HG03025 (cell line): Measurements from ENCODE around the gene ACTR5.
A peak's percentile ranks its signal among the peaks of the same experiment; 100 is the strongest.

Source experiments
- ATAC-seq: cut with Tn5 transposase; IDR thresholded peaks from one replicate; pipeline ENCODE4 v1.9.1; 2021; ENCODE audit warnings: mild to moderate bottlenecking, moderate library complexity; ENCODE audit not compliant: unreplicated experiment, low FRiP score

The ACTR5 gene

DNA sequence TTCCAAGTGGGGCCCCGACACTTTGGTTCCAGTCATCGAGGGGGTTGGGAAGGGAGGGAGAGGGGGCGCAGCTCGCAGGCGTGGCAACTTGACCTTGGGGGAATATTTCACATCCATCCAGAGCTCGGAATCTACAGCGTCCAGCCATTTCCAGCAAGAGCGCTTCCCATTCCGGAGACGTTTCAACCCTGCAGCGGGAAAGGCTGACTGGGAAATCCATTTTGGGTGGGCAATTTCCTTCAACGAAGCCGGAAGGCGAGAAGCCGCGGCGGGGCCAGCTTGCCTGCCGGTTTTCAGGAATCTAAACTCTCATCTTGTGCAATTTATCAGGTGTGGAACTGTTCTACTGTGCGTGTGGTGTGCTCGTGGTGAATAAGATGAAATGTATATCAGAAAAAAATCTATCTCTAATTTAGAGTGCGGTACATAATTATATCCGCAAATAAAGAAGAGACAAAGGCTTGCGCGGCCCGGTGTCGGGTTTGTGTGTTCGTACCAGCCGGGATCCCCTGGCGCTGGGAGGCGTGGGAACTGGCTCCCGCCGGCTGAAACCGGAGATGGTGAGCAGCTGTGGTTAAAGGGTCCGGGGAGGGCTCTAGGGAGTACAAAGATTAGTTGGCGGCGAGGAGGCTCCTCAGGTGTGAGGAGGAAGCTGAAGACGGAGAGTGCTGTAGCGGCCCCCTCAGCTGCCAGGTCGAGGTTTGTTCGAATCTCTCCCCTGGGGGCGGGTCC lies 19.2 kb upstream of the ACTR5 start:
- no peak for ATAC-seq

DNA sequence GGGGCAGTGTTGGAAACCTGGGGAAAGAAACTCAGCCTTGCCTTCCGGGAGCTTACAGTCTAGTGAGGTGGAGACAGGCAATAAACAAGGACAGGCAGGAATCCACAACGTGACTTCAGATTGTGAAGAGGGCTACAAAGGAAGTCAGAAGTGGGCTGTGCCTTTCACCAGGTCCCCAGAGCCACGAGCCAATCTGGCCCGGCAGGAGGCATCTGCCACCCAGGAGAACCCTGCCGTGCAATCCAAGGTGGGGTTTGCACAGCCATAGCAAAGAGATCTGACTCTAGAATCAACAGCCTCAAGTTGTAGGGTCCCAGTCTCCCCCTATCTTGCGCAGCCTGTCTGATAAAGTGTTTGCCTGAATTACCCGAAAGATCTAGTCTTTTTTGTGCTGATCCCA lies 18.5 kb upstream of the ACTR5 start:
- no peak for ATAC-seq

DNA sequence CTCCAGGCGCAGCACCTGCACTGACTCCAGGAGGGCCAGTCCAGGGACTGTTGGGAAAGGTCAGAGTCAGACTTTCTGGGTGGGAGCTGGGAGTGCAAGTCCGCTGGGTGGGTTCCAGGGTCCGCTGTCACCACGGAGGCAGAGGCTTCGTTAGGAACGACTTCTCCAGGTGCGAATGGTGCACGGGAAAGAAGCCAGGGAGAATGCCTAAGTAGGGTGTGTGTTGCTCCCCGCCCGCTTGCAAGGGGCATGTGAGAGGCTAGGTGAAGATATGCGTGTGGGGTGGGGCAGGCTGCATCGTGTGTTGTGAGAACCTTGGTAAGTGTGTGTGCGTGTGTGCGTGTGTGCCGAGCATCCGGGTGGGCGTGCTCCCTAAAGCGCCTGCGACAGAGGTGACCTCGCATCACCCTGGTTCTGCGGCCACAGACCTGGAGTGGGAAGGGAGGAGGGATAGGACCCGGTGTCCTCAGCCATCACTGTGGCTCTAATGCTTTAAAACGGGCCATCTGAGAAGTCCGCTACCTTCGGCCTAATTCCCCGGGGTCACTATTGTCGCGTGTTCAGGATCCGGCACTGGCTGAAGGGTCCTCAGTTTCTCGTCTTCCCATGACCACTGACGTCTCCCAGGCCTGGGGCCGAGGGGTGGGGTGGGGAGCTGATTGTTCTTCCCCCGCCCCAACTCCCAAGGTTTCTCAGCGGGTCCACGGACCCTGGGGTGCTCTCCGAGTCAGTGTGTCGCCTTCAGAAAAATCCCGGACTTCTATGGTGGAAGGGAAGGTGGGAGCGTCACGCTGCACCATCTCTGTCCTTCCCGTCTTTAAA lies 17.9 kb upstream of the ACTR5 start:
- ATAC-seq: no peak

DNA sequence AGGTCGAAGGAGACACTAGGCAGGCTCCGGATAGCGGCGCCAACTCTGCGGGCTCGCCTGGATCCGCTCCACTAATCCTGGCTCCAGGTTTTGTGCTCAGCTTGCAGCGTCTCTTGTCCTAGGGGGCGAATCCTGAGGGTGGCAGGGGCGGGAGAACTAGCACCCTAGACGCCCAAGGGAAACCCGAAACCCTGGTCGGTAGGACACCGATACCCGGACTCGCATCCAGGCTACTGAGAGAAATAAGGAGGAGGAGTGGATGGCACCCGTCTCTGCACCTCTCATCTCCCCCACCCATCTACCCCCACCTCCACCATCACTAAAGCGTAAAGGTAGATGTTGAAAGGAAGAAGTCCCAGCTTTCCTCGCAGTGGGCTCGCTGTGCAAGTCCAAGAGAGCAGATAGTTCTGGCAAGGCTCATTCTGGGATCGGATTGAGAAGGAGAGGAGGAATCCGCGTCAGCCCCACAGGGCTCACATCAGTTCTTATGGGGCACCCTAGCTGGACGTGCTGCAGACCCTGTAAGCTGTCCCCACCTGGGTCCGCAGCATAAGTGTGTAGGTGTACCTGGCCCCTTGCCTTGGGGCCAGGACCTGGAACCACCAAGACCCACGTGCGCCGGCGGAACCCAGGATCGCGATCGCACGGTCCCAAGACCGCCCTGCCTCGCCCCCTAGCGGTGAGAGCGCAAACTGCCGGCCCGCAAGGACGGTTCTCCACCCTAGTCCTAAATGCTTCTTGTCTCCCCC lies 17.1 kb upstream of the ACTR5 start:
- no peak for ATAC-seq

DNA sequence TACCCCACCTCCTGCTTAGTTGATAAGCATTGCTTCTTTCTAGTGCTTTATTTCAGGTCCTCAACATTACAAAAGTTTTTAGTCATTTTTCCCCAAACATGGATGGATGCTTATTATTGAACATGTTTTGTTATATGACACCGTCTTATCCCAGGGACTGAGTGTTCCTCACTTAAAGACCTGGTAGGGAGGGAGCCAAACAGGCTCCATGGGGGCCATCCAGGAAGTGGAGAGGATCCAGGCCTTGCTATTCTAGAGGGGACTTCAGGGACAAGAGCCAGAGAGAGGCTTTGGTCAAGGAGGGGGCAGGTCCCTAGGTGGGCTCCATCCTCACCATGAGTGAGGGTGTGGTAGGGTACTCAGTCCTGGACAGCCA lies 16.5 kb upstream of the ACTR5 start:
- ATAC-seq: no peak

DNA sequence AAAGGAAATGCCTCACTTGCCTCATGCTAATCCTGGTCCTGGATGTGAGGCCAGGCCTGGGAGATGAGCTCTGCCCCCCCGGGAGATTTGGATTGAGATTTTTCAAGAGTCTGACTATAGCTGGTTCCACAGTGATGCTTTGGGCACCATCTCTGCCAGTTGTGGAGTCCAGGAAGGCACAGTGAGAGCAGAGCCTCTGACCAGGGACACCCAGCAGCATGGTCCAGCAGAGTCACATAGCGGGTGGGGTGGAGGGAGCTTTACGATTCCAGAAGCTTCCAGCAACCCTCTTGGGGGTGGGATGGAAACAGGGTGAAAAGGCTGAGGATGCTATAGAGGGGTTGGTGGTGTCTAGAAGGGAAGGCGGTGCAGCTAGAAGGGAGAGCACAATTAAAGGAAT lies 15.3 kb upstream of the ACTR5 start:
- ATAC-seq: no peak

DNA sequence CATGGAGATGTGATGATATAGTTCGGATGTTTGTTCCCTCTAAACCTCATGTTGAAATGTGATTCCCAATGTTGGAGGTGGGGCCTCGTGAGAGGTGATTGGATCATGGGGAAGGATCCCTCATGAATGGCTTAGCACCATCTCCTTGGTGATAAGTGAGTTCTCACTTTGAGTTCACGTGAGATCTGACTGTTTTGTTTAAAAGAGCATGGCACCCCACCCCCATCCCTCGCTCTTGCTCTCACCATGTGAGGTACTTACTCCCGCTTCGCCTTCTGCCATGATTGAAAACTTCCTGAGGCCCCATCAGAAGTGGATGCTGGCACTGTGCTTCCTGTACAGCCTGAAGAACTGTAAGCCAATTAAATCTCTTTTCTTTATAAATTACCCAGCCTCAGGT lies 13.1 kb upstream of the ACTR5 start:
- no peak for ATAC-seq

DNA sequence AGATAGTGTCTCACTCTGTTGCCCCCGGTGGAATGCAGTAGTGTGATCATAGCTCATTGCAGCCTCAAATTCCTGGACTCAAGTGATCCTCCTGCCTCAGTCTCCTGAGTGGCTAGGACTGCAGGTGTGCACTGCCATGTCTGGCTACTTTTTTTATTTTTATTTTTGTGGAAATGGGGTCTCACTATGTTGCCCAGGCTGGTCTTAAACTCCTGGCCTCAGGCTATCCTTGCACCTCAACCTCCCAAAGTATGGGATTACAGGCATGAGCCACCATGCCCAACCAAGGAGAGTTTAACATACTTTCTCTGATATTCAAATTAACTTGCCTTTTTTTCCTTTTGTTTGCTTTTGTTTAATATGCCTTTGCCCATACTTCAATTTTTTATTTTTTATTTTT lies 10.4 kb upstream of the ACTR5 start:
- ATAC-seq: no peak

DNA sequence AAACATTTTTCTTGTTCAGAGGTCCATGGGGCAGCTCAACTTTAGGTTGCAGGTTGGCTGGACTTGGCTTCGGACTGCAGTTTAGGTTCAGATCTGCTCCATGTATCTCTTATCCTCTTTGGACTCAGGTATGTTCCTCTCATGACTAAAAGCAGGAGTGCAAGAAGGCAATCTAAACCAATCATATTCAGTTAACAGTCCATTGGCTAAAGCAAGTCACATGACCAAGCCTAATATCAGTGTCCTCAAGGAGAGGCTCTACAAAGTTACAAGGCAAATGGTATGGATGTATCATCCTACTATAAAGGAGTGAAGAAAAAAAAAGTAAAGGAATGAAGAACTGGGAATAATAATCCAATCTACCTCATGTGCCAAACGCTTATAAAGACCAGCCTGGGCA lies 2.5 kb upstream of the ACTR5 start:
- ATAC-seq: no peak

DNA sequence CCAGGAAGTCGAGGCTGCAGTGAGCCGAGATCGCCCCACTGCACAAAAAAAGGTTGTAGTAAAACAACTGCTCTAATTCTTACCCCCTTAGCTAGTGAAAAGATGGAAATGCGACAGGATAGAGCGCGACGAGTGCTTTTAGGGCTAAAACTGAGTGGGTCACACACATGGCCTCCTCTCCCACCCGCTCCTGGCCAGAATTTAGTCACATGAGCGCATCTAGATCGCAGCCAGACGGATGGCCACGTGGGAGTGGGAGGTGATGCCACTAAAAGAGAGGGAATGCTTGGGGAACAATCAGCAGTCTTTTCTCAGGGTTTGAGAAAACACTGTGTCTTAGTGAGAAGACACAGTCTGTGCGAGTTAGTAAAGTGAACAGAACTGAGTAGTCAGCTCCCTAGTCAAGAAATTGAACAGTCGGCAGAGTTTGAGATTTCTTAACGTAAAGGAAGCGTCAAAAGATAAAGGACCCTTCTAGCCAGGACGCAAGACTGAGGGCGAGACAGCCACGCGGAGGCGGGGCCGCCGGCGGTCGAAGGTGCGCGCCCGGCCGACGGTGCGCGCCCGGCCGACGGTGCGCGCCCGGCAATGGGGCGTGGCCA lies 664 bp upstream of the ACTR5 start:
- peak; percentile 4 for ATAC-seq

DNA sequence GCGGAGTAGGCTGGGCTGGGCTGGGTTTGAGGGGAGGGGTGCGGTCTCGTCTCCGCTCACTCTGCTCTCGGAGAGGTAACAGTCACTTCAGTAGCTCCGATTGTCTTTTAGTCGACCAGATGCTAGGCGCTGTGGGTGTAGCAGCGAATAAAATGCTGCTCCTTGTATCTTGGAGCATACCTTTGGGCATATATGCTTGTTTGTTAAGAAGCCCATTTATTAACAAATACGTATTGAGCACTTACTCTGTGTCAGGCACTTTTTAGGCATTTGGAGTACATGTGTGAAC lies 545 bp downstream of the ACTR5 start:
- peak; percentile 23 for ATAC-seq

DNA sequence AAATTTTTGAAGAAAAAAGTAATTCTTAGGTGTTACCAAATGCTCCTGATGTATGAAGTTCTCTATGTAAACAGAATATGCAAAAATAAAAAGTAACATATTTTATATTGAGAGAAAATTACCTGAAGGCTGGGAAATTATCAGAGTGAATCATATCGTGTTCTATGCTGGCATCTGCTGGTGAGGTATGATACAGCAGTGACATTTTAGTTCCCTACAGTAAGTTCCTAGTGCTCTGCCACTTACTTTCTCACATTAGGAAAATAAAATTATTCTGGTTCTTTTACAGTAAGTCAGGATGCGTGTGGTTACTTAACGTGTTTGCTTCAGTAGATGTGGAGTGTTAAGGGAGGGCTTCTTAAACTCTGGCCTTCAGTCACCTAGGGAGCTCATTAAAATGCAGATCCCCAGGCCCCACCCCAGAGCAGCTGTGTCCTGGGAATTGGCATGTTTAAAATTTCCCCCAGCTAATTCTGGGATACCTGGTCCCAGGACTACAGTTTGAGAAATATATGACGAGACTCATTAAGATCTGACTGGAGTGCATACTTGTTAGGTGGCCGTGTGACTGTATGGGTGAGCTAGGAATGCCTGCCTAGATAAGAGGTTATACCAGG lies 3.2 kb downstream of the ACTR5 start:
- no peak for ATAC-seq

DNA sequence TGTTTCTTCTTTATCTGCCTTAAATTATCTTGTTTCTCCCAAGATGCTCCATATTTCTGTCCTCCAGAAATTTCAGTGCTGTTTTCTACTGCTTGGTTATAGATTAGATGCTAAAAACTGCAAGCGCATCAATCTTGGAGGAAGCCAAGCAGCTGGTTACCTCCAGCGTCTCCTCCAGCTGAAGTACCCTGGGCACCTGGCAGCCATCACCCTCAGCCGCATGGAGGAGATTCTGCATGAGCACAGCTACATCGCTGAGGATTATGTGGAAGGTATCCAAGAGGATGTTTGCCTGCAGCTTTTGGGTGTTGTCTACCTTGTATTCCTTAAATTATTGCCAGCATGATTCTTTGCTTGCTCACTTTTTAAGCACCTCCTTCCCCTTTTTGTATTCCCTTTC lies 3.8 kb downstream of the ACTR5 start:
- ATAC-seq: no peak

DNA sequence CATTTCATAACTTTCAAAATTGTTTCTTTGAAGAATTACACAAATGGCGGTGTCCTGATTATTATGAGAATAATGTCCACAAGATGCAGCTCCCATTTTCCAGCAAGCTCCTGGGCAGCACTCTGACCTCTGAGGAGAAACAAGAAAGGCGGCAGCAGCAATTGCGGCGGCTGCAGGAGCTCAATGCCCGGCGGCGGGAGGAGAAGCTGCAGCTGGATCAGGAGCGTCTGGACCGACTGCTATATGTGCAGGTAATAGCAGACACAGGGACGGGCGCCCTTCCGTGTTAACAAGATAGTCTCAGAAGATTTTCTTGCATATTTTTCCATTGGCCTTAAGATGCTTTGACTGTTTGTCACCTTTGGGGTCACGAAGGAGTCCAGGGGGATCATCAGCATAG lies 6.7 kb downstream of the ACTR5 start:
- ATAC-seq: no peak

DNA sequence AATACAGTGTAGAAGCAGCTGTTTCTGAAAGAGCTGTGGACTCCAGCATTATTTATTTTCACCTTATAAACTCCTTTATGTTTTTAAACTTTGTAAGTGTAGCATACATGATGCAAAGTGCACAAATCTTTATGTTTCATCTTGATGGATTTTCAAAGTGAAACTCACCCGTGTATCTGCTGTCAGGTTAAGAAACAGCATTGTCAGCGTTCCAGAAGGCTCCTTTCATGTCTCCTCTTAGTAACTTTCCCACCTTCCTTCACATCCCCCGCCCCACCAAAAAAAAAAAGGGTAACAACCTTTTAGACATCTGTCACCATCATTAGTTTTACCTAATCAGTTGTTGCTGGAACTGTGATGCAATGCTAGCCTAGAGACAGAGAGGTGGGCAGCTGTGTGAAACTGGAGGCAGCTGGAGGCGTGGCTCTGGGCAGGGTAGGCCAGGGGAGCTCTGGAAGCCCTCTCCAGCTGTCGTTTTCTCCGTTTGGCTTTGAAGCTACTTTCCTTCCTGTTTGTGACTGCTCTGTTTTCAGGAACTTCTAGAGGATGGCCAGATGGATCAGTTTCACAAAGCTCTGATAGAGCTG lies 7.2 kb downstream of the ACTR5 start:
- no peak for ATAC-seq

DNA sequence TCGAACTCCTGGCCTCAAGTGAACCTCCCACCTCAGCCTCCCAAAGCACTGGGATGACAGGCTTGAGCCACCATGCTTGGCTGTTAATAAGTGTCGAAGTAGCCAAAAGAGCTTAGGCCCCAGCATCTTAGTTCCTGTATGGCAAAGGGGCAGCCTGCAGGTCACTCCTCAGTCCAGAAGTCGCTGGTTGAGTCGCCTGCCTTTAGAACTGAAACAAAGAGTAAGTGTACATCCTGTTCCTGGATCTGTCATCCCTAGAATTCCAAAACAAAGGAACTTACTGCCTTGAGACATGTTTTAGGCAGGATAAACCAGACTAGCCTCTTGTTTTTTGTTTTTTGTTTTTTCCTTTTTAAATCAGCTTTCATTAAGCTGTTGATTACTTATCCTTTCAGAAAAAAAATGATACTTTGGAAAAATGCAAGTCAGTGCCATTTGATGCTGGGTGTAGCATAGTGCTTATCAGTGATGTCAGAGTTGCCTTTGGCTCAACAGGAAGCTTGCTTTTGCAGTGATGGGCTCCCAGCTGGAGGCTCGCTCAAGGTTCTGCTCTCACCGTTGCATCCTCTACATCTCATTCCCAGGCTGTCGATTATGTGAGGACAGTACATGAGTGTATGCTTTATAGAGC lies 9.0 kb downstream of the ACTR5 start:
- no peak for ATAC-seq

DNA sequence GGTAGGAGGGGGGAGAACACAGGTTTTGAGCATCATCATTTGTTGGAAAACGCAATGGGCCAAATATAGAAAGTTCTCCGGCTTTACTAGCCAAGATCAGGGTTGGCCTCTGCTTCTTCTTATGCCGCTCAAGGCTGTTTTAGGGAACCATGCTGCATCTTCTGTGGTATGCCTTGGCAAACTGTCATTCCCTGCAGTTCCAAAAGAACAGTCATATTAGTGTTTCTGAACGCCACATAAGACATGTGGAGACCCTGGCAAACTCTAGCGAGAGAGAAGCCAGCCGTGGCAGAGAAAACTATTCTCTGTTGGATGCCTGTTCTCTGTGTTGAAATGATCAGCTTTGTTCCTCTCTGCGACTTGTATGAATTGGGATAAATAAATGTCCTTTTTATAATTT lies 10.8 kb downstream of the ACTR5 start:
- no peak for ATAC-seq

DNA sequence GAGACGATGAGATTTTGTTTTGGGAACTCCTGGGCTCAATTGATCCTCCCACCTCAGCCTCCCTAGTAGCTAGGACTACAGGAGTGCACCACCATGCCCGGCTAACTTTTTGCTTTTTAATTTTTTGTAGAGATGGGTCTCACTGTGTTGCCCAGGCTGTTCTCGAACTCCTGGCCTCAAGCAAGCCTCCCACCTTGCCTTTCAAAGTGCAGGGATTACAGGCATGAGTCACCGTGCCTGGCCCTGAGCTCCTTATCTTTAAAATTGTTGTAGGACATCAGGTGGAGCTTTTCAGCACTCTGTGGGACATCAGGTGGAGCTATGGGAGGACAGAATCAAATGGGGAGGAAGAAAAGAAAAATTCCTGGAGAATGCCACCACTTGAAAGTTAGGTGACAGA lies 12.7 kb downstream of the ACTR5 start:
- no peak for ATAC-seq

DNA sequence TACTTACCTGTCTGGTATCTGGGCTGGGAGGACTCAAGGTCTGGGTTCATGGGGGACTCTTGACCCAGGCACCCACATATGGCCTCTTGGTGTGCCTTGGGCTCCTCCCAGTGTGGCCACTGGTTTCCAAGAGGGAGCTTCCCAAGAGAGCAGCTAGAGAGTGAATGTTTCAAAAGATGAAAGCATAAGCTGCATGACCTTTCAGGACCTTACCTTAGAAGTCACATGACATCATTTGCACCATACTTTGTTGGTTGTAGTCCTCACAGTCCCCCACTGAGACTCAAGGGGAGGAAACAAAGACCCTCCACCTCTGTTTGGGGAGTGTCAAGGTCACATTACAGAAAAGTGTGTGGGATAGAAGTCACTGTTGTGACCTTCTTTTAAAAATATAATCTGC lies 13.9 kb downstream of the ACTR5 start:
- ATAC-seq: no peak

DNA sequence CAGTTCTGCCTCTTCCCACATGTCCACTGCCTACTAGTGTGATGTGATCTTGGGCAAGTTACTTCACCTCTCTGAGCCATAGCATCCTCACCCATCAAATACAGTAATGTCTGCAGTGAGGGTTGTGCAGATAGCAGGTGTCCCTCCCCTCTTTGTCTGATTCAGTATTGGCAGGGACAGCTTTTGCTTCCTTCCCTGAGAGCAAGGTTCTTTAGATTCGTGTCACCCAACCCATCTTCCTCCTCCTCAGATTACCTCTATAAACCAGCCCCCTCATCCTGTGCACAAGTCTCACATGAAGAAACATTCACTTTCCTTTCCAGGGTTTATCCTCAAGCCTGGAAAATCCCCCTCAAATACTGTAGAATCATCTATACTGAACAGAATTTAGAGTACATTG lies 15.4 kb downstream of the ACTR5 start:
- ATAC-seq: no peak
